HG02885 (cell line): ENCODE data around the gene KAZALD1.

Experiments
- ATAC-seq: cut with Tn5 transposase; IDR thresholded peaks from one replicate; pipeline ENCODE4 v1.9.1; 2021; ENCODE audit warnings: mild to moderate bottlenecking; ENCODE audit not compliant: unreplicated experiment, poor library complexity

Gene KAZALD1

DNA sequence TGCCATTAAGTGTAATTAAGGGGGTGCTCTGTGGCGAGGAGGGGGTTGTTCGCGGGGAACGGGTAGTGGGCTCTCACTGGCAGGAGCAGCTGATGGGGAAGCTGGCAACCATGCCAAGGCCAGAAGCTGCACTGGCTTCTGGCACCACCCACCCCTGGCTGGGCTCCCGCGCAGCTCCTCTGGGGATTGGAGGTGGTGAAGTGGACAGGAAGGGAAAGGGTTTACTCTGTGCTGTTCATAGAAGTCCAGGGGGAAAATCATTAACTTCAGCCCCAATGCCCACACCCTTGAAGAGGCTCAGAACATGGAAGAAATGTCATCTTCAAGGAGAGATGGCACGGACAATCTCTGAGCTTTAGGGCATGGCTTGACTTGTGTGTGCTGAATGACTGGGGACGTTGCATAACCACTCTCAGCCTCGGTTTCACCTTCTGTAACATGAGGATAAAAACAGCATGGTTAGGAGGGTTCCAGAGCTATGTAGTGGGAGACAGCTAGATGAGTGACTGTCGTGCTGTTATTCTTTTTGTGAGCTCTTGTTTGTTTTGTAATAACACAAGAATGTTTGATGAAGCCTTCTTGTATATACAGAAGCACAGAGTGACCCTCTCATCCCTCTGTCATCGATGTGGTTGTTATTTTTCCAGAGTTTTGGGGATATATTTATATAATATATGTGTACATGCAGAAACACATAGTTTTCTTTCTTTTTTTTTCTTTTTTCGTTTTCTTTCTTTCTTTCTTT is 29.9 kb downstream of the KAZALD1 start:
- ATAC-seq = no peak

DNA sequence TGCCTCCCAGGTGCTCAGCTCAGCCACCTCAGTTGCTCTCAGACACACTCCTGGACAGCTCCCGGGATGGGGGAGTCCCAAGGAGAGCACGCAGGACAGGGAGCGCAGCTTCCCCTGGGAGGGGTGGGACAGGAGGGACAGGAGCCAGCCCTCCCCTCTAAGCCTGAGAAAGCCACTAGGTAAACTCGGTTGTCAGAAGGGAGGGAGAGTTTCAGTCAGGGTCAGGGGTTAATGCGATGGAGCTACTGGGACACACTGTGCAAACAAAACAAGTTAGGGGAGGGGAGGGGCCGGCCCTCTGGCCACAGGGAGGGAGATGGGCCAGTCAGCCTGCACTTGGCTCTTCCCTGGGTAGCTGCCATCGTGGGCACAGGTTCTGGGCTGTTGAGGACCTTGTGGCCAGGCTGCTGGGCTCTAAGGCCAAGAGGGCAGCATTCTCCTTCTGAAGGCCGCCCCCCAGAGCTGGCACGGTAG is 31.1 kb downstream of the KAZALD1 start:
- no peak for ATAC-seq

DNA sequence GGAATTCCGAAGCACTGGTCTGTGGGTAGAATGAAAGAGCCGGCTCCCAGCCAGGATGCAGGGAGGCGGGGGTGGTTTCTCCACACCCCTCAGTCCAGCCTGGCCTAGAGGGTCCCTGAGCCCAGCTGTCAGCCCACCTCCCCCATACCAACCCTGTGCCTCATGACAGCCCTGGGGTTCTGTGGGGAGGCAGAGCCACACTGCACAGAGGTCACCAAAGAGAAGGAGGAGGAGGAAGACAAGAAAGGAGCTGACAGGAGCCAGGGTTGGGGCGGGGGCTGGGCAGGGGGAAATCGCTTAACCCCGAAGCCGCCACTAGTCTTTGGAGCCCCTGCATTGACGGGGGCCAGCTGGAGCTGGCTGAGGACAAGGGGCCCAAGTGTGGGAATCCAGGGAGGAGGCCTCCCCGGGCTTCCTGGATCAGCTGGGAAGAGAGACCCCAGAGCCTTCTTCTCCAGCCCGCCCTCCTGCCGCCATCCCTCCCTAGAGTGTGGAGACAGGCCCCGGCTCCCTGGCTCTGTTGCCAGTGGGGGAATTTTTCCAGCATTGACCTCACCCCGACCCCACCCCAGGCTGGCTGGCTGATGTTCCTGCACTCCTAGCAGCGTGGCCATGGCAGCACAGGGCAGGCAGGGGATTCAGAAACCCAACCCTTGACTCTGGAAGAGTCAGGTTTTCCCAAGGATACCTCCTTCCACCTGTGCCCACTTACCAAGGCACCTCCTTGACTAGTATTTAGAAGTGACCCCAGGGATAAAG is 32.5 kb downstream of the KAZALD1 start:
- ATAC-seq = no peak

DNA sequence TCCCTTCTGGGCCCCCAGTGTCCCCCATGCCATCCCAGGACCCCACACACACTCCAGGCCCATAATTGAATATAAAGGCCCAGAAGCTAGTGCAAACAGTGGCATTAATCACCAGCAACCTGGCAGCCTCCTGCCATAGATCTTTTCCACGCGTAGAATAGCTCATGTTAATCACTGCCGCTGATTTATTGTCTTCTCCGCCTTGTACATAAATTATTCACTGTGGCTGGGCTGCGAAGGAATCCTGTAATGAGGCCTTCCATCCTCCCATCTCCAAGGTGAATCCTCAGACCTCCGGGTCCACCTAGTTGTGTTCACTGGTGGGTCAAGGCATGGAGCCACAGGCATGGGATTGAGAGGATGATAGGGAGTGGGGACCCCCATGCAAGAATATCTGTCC is 33.2 kb downstream of the KAZALD1 start:
- no peak for ATAC-seq

DNA sequence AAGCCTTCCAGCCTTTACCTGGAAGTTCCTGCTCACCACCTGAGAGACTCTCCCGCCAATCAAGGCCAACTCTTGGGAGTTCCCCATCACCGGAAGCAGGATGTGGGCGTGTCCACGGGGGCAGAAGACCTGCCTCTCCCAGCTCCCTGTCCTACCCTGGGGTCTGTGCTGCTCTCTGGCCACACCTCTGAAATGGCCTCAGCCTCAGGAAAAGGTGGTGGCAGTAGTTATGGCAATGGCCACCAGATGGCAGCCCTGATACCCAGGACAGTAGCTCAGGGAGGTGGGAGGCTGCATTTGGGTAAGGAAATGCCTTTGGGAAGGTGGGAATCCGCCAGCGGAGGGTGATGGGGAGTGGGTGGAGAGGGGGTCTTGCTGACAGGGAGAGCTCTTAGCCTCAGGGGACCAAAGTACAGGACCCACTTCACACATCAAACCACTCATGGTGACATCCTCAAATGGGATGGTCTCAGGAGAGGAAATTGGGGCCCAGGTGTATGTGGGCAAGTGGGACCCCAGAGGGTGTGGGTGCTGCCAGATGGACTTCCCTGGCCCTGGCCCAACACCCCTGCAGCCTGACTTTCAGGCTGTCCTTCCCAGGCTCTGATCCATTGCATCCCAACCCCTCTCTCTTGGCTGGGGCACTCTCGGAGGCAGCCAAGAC is 33.9 kb downstream of the KAZALD1 start:
- ATAC-seq = peak; percentile 76

DNA sequence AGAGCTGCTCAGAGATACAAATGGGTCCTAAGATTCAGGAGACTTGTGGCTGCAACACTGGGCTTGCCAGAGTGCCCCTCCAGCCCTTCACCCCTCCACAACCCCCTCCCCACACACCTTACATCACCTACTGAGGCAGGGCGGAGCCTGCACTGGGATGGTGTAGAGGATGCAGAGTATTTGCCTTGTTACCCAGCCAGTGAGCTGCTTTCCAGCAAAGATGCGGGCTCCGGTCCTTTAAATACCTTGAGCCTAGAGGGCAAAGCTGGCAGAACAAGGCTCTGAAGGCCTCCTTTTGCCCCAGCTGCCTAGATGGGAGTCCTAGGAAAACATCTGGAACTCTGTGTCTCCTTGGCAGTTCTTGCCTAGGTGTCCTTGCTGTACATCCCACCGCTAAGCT is 34.6 kb downstream of the KAZALD1 start:
- ATAC-seq = no peak

DNA sequence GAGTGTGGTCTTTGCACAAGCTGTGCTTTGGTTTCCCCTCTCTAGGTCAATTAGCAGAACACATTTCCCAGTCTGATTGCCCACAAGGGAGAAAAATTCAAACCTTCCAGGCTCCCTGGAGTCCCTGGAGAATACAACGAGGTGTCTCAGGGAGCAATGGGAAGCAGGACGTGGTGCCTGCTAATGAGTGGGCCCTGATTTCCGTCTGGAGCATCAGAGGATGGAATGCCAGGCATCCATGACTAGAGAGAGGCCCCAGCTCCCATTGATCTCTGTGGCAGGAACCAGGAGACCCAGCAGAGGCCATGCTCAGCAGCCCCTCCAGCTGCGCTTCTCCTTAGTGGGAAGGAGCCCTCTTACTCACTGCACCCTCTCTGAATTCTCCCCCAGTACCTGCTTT is 36.1 kb downstream of the KAZALD1 start:
- ATAC-seq = no peak

DNA sequence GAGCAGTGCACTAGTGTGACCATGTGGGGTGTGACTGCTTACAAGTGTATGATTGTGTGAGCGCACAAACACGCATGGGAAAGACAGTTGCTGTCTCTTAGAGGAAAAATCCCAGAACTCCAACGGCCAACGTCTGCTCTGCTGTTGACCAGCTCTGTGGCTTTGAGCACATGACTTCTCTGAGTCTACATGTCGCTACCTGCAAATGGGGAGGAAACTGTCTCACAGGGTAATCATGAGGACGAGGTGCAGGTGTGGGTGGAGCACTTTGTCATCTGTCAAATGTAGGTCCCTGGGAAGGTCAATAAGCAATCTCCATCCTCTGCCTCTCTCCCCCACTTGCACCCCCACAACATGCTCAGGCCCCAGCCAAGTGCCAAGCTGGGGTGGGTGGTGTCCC is 38.1 kb downstream of the KAZALD1 start:
- no peak for ATAC-seq

DNA sequence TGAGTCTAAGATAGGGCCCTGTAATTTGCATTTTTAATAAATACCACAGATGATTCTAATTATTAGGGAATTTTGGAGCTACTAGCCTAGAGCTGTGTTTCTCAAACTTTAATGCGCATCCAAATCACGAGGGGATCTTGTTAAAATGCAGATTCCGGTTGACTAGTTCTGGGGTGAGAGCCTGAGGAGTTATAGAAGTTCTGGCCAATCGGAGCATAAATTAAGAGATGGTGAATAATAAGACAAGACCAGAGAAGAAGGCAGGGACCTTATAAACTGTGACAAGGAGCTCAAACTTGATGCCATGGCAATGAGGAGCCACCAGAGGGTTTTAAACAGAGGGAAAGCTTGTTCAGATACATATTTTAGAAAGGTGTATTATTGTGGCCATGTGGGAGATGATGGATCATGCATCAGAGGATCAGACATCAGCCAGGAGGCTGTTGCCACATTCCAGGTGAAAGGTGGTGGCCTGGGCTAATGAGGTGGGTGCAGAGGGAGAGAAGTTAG is 39.6 kb downstream of the KAZALD1 start:
- no peak for ATAC-seq

DNA sequence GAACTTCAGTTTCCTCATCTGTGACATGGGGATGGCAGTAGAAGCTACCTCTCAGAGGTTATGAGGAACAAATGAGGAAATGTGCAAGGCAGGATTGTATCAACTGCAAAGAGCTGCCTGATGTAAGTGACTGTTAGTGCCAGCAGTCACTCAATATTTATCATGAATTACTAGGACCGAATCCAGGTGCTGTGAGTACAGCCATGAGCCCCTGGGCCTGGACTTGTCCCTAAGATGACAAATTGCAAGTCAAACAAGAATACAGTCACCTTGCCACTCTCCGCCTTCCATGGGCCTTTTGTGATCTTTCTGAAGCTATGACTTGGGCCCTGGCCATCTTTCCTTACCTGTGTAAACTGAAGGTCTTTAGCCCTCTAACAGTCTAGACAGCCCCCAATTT is 41.6 kb downstream of the KAZALD1 start:
- no peak for ATAC-seq

DNA sequence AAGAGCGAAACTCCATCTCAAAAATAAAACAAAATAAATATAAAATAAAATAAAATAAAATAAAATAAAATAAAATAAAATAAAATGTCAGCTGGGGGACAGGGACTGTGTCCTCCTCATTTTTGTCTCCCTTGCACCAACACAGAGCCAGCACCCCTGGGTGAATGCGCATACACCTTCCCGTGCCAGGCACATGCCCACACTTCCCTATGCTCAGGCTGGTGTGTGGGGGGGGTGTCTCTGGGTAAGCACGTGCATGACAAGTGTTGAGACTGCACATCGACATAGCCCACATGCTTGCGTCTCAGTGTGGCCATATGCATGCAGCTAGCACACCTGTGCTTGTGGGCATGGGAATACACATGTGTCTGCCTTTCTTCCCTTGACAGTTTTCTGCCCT is 44.6 kb downstream of the KAZALD1 start:
- ATAC-seq = no peak

DNA sequence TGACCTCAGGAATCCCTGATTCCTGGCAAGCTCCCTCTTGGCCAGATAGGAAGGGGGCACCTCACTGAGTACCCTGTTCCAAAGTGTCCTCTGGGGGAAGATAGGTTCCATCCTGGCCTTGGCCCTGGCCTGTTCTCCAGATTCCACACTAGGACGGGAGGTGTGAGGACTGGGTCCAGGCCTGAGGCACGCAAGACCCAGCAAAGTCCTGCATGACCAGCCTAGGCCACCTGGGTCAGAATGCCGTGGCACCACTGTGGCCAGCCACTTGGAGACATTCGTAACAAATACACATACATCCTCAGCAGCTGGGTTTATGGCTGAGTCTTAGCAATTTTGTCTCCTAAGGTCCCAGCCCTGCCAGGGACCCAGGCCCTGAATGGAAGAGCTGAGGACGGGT is 46.0 kb downstream of the KAZALD1 start:
- ATAC-seq = no peak

DNA sequence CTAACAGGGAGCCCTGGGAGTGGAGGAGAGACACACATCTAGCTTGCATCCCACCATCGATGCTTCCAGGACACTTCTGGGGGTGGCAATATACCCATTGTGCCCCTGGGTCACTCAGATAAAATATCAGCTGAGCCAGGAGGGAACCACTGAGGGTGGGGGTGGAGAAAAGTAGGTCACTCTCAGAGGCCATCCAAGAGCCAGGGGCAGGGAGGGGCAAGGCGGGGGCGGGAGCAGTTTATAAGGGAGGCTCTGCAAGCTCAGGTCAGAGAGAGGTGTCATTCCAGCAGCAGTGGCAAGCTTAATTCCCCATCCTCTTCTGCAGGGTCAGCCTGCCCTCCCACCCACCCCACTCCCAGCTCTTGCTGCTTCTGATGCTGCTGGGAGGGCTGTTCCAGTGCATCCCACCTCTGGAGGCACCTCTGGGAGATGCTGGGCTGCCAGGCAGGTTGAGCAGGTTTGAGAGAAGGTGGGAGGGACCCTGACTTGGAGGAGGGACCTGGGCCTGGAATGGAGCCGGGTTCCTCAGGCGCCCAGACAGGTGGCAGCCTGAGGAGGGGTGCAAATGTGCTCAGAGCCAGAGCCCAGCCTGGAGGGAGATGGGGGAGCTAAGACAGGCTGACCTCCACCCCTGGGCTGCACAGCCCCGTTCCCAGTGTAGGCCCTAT is 49.2 kb downstream of the KAZALD1 start:
- ATAC-seq = no peak

DNA sequence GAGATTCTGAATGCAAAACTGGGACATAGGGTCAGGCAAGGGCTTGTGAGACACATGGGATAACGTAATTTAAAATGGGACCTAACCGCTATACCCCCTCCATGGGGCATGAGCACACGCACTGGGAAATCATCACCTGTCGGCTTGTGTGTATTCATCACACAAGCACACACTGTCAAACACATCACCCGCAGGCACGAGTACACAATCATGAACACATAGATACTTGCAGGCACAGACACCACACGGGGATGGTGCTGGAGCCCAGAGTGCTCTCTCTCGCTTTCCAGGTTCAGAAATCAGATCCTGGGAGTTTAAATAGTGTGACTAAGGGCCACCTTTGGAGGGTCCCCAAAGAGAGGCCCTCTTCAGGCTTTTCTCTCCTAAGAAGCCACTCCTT is 49.8 kb downstream of the KAZALD1 start:
- no peak for ATAC-seq

DNA sequence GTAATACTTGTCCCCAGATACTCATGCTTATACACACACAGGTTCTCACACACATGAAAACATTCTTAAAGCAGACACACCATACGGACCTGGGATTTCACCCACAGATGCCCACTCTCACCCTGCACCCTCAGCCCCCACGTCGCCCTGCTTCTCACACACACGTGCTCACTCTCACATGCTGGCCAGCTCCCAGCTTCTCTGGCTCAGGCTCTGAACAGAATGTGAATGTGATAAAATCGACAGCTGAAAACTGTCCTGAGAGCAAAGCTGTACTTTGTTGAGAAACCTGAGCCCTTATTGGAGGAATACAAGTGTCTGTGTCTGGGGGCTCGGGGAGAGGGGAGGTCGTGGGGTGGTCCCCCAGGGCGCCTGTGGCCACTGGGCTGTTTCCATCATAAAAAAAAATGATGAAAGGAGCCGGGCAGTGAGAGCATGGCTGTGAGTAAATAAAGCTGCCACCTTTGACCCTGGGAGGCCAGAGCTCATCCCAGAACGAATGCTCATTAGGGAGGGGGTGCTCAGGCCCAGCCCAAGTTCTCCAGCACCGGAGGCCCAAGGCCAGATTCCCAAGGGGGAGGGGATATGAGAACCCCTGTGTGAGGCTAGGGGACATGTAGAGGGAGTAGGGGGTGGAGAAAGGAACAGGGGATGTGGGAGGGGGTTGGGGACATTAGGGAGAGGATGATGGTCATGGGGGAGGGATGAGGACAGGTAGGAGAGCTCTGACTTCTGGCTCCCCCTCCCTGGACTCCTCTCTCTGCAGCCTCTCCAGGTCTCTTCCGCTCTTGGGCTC is 51.2 kb downstream of the KAZALD1 start:
- ATAC-seq = no peak

DNA sequence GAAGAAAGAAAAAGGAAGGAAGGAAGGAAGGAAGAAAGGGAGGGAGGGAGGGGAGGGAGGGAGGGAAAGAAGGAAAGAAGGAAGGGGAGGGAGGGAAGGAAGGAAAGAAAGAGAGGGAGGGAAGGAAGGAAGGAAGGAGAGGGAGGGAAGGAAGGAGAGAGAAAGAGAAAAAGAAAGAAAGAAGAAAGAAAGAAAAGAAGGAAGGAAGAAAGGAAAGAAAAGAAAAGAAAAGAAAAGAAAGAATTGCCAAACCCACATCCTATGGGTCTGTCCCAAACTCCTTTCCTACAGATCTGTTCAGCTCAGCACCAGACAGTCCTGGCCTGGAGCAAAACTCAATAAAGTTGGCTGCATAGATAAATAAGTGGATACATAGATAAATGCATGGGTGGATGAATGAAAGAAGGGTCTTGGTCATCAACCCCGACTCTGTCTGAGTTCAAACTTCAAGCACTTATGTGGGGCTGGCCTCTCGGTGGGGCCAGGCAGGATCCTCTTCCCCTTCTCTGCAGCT is 52.2 kb downstream of the KAZALD1 start:
- no peak for ATAC-seq

DNA sequence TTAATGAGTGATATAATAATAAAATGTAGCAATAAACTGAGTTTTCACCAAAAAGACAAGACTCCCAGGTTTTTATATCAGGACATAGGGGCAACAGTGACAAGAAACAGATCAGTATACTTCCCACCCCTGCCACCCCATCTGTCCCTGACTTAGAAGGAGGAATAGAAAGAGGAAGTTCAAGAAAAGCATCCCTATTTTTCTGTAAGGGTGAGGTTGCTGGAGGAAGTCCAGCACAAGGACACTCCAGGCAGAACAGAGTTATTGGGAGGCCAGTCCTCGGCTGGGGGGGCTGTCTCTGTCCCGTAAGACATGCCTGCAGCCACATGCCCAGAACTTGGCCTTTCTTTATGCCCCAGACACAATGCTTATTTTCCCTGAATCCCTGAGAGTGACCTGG is 52.9 kb downstream of the KAZALD1 start:
- ATAC-seq = no peak
